CD4-positive, alpha-beta T cell treated with Interleukin-6 for 4 hours (primary cell): ENCODE results near the gene FAM217A.

Experiments
- DNase-seq: peaks from one replicate; pipeline ENCODE4 v3.0.0-alpha.2; 2020; ENCODE audit warnings: mixed read lengths

The FAM217A gene

GRCh38 chr6:4021133-4021853 is 57.6 kb downstream of the FAM217A start:
- DNase-seq: peak; percentile 90

GRCh38 chr6:4020822-4021132 is 58.2 kb downstream of the FAM217A start:
- DNase-seq: no peak

DNA sequence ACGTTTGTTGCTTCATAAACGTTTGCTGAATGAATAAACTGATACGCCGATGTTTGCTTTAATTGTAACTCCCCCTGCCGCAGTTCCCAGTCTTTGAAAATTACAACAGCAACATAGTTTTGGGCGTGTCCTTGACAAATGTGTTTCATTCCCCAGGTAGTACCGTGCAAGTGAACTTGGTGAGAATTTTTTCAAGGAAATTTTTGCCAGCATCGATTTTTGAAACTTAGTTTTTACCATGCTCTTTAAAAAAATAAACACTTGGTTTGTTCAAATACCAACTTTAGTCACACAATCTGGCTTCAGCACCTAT is 60.1 kb downstream of the FAM217A start:
- DNase-seq: no peak
